LNCaP clone FGC (cell line): Measurements from ENCODE around the gene SIM1.

ENCODE experiments used
- DNase-seq: peaks from one replicate; pipeline ENCODE4 v3.0.0-alpha.2; 2011; ENCODE audit warnings: low read depth
- H3K4me3 ChIP-seq: 2 replicates; pipeline ENCODE4 v1.5.1; 2011; ENCODE audit warnings: mild to moderate bottlenecking, low read depth, low read length, control low read depth
- TF ChIP-seq, protein P1 (sequence below): IDR thresholded peaks from 2 replicates; pipeline ENCODE4 v1.5.1; 2012; ENCODE audit warnings: mild to moderate bottlenecking; ENCODE audit not compliant: control insufficient read depth, insufficient read depth; ENCODE audit errors: extremely low read depth

SIM1 gene

DNA sequence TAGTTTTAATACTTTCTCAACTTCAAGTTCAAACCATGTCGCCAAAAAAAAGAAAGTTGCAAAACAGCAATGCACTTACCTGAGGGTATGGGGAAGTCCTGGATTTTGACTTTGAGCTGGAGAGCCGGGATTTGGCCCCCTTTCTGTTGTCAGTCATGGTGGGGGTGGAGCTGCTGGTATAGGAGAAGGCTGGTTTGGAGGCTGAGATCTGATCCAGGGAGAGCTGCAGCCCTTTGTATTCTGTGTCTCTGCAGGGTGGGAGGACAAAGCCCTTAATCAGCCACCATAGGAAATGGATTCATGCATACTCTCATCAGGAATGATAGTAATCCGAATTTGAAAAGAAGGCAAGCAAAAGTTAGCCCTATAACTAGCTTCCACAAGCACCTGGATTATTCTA is 44.0 kb downstream of the SIM1 start:
- DNase-seq: no peak
- TF ChIP-seq, protein P1, sequence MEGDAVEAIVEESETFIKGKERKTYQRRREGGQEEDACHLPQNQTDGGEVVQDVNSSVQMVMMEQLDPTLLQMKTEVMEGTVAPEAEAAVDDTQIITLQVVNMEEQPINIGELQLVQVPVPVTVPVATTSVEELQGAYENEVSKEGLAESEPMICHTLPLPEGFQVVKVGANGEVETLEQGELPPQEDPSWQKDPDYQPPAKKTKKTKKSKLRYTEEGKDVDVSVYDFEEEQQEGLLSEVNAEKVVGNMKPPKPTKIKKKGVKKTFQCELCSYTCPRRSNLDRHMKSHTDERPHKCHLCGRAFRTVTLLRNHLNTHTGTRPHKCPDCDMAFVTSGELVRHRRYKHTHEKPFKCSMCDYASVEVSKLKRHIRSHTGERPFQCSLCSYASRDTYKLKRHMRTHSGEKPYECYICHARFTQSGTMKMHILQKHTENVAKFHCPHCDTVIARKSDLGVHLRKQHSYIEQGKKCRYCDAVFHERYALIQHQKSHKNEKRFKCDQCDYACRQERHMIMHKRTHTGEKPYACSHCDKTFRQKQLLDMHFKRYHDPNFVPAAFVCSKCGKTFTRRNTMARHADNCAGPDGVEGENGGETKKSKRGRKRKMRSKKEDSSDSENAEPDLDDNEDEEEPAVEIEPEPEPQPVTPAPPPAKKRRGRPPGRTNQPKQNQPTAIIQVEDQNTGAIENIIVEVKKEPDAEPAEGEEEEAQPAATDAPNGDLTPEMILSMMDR: no peak
- no peak overlapping the region for H3K4me3 ChIP-seq

DNA sequence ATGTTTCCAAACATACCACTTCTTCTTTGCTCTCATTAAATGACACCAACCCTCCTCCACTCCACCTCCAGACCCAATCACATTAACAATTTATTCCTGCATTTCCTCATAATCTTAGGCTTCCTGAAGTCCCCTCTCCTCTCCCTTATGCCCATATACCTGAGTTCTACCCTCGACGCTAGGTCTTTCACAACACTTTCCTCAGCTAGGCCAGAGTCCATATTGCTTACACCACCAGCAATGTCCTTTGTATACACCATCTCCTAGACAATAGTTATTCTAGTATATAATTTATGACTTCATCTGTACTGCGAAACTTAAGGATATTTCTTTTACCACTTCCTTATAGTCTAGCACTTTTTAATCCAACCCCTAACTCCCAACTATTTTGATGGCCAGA is 47.7 kb downstream of the SIM1 start:
- no peak for DNase-seq
- TF ChIP-seq, protein P1: no peak
- H3K4me3 ChIP-seq: no peak overlapping the region

DNA sequence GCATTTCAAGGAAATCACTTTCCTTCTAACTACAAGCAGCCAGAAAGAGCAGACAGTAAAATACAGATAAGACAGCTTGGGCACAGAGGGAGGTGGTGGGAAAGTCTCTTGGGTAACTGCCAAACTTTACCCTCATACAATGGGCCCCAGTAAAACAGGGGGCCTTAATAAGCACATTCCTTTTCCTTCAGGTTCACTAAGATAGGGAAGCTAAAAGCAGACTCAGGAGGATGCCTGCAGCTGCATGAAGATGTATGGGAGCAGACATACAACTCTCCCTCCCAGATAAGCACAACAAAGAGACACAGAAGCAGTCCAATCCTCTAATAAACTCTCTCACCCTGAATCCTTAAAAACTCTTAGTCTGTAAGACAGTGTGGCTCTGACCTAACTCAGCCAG is 49.0 kb downstream of the SIM1 start:
- TF ChIP-seq, protein P1: no peak
- no peak overlapping the region for H3K4me3 ChIP-seq
- DNase-seq: no peak

DNA sequence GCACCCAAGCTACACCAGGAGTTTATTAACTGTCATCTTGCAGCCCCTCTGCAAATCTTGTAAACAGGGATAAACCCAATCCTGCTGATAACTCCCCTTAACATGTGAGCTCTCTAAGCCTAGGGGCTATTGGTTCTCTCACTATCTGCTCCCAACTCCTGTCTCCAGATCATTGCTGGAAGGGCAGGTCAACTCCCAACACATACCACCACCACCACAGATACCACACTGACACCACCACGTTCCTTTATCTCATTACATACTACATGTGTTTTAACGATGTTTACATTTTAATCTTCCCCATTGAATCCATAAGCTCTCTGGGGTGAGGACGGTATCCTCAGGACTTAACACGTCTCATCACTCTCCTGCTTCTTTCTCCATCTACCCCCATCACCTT is 51.8 kb downstream of the SIM1 start:
- DNase-seq: no peak
- H3K4me3 ChIP-seq: no peak overlapping the region
- TF ChIP-seq, protein P1: no peak

DNA sequence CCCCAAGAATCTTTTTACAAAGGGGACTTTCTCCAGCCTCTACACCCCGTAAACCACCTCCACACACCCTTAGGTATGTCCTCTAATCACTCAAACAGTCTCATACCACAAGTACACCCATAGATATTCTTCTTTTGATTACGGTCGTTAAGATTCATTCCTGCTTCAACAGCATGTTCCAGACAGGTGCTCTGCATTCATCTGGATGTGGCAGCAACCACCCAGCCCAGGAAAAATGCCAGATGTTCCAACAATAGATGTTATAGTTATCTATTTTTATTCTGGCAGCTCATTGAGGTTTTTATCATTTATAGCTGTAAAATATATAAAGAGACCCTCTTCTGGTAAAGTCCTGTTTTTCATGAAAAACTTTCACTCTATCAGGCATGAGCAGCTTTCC is 60.7 kb downstream of the SIM1 start:
- TF ChIP-seq, protein P1: no peak
- DNase-seq: no peak
- no peak overlapping the region for H3K4me3 ChIP-seq

DNA sequence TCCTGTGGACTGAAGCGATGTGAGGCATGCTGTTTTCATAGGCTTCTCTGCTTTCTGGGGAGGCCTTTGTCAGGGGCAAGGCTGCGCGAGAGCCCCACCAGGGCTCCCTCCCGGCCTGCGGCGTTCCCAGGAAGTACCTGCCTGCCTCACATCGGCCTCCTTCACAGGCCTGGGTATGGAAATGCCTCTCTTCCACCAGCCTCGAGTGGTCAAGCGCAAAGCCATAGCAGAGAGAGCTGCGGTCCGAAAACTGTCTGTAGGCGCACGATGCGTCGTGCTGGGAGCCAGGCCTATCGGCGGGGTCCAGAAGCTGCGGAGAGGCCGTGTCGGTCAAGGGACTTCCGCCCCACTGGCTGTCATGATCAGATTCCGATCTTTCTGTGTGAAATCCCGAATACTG is 71.2 kb downstream of the SIM1 start:
- TF ChIP-seq, protein P1: no peak
- DNase-seq: no peak

DNA sequence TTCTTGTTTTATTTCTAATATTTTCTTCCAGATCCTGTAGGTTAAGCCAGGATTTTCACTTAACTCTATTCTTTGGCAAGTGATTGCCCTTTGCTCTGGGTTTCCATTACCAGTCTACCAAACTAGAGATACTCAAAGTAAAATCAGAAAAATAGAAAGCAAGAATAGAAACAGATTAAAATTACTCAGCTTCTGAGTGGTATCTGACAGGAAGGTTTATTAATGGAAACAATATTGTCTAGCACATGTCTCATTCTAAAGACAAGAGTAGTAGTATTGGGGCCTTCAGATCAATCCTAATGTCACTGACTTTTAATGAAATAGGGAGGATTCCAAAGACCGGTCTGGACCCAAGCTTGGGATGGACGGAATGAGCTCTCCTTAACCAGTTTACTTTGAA is 72.3 kb downstream of the SIM1 start:
- TF ChIP-seq, protein P1: no peak
- DNase-seq: no peak
- H3K4me3 ChIP-seq: no peak overlapping the region

More for the DNA sequence above, 71.2 kb downstream of the SIM1 start:
- no peak overlapping the region for H3K4me3 ChIP-seq
